B cell (primary cell): ENCODE results near the gene PALLD.

Experiments
- CTCF ChIP-seq: fragments of 200-600 bp; IDR thresholded peaks from one replicate; pipeline ENCODE4 v1.8.0; 2022; ENCODE audit warnings: antibody characterized with exemption, mild to moderate bottlenecking
- EZH2 ChIP-seq: IDR thresholded peaks from 2 replicates; pipeline ENCODE4 v1.6.1; 2012; ENCODE audit warnings: borderline replicate concordance, low read depth, mild to moderate bottlenecking, moderate library complexity, low read length; ENCODE audit not compliant: insufficient read depth, poor library complexity, severe bottlenecking

GRCh38 chr4:168674866-168675265 lies 178.0 kb downstream of the PALLD start:
- TF ChIP-seq EZH2 (no peak), CTCF (no peak)
